Measurements from ENCODE around the gene CRTAP. TPM values are rescaled to one million over a fixed set of nuclear protein-coding genes. Genes with fewer than 3 reads are reported as not detected.
A peak's percentile ranks its signal among the peaks of the same experiment; 100 is the strongest.

The CRTAP gene
- total RNA-seq, 1 donor from 2014 or later = 221 TPM

DNA sequence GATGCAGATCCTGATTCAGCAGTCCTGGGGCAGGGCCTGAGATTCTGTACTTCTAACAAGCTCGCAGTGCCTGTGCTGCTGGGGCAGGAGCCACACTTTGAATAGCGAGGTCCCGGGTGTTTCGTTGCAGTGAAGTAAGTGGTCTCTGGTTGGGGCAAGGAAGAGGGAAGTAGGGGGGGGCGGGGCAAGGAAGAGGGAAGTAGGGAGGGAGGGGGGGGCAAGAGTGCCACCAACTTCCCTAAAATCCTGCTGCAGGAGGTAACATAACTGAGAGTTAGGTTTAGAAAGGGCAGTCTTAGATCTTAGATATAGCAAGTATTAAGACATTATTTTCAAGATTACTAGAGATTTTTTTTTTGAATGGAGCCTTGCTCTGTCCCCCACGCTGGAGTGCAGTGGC, 35.5 kb downstream of the CRTAP start:
- peak; percentile 72 for DNase-seq
- peak; percentile 72 for ATAC-seq
- no peaks in the 10 kb centered on the region for H3K36me3 ChIP-seq
- no peak for TF ChIP-seq CTCF (IDR thresholded peaks at IDR 0.05)
- H3K4me3 ChIP-seq = no peak overlapping the region
- no peak overlapping the region for H3K27ac ChIP-seq
- peaks cover 14% of the 10 kb centered on the region for H3K4me1 ChIP-seq
- H3K9me3 ChIP-seq = no peaks in the 10 kb centered on the region
- H3K27me3 ChIP-seq = no peaks in the 10 kb centered on the region
- intact Hi-C loops (cut with DNase I) = no loop called here

DNA sequence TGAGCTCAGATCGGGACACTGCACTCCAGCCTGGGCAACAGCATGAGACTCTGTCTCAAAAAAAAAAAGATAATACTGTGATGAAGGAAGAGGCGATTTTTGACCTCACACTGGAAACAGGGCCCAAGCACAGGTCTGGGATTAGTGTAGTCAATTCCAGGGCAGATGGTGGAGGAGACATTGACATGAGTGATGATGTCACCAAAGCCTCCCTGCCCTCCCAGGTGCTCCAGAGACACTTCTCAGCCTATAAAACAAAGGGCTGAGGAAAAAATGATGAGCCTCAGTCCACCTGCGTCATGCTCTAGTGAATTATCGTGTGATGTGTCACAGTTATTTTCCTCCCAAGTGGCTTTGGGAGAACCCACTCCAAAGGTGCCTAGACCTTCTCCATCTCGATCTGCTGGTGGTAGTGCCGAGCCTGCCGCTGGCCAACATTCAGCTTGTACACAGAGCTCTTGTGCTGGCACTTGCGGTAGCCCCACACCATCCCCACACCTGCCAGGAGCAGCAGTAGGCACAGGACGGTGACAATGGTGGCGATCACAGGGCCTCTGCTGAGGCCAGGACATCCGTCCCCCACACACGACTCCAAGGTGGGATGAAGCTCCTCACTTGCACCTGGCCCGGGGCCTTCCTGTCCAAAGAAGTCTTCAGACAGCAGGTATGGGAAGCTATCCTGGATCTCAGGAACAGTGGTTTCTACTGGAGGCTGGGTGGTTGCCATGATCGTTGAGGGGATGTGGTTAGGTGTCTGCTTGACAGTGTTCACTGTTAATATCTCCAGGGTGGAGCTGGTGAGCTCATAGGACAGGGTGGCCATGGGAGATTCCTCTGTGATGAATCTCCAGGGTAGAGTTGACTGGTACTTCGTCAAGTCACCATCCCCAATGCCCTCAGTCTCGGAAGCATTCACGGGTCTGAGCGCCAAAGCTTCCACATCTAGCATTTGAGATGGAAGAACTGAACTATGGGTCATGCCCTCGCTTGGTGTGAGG, 38.8 kb downstream of the CRTAP start:
- Histone ChIP-seq H3K36me3 (no peaks in the 10 kb centered on the region), H3K27me3 (no peaks in the 10 kb centered on the region), H3K27ac (no peak overlapping the region), H3K9me3 (no peaks in the 10 kb centered on the region), H3K4me1 (peaks cover 1% of the 10 kb centered on the region), H3K4me3 (no peak overlapping the region)
- intact Hi-C loops (cut with DNase I) = no loop called here
- no peak for TF ChIP-seq CTCF (IDR thresholded peaks at IDR 0.05)
- ATAC-seq = no peak
- DNase-seq = no peak

- no peak for DNase-seq
- TF ChIP-seq CTCF (IDR thresholded peaks at IDR 0.05) = no peak
- no peaks in the 10 kb centered on the region for H3K4me1 ChIP-seq
Observed at GRCh38 chr3:33153782-33154181, 40.0 kb downstream of the CRTAP start.

DNA sequence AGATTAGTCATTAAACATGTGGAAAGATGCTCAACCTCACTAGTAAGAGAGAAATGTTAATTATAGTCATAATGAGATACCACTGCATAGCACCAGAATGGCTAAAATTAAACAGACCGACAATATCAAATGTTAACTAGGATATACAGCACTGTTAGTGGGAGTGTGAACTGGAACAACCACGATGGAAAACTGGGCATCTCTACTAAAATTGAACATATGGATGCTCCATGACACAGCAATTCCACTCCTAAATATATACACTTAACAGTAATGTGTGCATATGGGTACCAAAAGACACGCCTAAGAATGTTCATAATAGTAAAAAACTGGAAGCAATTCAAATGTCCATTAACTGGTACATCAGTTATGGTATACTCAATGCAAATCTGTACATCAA, 41.5 kb downstream of the CRTAP start:
- no peaks in the 10 kb centered on the region for H3K4me1 ChIP-seq
- no peak overlapping the region for H3K27ac ChIP-seq
- H3K36me3 ChIP-seq = no peaks in the 10 kb centered on the region
- intact Hi-C loops (cut with DNase I) = no loop called here
- ATAC-seq (no peak), DNase-seq (no peak)
- no peak for TF ChIP-seq CTCF (IDR thresholded peaks at IDR 0.05)
- H3K9me3 ChIP-seq = no peaks in the 10 kb centered on the region
- no peak overlapping the region for H3K4me3 ChIP-seq
- no peaks in the 10 kb centered on the region for H3K27me3 ChIP-seq

More at GRCh38 chr3:33153782-33154181, 40.0 kb downstream of the CRTAP start:
- Histone ChIP-seq H3K9me3 (no peaks in the 10 kb centered on the region), H3K4me3 (no peak overlapping the region), H3K36me3 (no peaks in the 10 kb centered on the region), H3K27me3 (no peaks in the 10 kb centered on the region), H3K27ac (no peak overlapping the region)
- intact Hi-C loops (cut with DNase I) = no loop called here
- ATAC-seq = no peak

DNA sequence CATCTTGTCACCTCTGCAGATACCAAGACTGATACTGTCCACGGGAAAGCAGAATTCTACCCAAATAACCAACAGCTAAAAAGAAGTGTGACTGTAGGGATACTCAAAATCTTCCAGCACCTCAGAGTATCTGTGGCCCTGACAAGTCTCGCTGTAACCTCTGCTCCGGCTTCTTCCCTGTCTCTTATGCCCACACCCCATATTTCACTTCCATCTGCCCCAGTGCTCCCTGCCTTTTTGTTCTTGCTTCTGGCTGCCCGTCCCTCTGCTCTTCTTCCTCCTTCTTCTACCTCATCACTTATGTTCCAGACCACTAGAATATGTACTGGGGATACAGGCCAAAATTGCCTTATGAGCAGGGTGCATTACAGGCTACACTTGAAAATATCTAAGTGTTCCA, 45.4 kb downstream of the CRTAP start:
- Histone ChIP-seq H3K4me1 (no peaks in the 10 kb centered on the region), H3K27ac (no peak overlapping the region), H3K9me3 (no peaks in the 10 kb centered on the region), H3K4me3 (no peak overlapping the region), H3K36me3 (no peaks in the 10 kb centered on the region), H3K27me3 (no peaks in the 10 kb centered on the region)
- DNase-seq (no peak), ATAC-seq (peak; percentile 69)
- intact Hi-C loops (cut with DNase I) = no loop called here
- no peak for TF ChIP-seq CTCF (IDR thresholded peaks at IDR 0.05)
